Central memory CD8-positive, alpha-beta T cell (primary cell): ENCODE measurements around the gene ADORA2A.
A peak's percentile ranks its signal among the peaks of the same experiment; 100 is the strongest.

Experiments used
- ATAC-seq: fragments of 150-1000 bp; cut with Tn5 transposase; replicated peaks from 2 replicates; pipeline ENCODE4 v1.10.0; 2022; ENCODE audit warnings: mild to moderate bottlenecking, moderate FRiP score, moderate number of reproducible peaks; ENCODE audit not compliant: poor library complexity, severe bottlenecking; ENCODE audit errors: extremely low read depth
- DNase-seq, 2 donors: peaks; one replicate each; pipeline ENCODE4 v3.0.0; 2021; ENCODE audit warnings: low spot score in 2 of 2
- H3K27ac Mint-ChIP-seq: one replicate; pipeline ENCODE4 v1.8.0; 2022; ENCODE audit warnings: low read depth, mild to moderate bottlenecking, moderate library complexity, mixed read lengths
- H3K27me3 Mint-ChIP-seq: one replicate; pipeline ENCODE4 v1.8.0; 2022; ENCODE audit warnings: mixed read lengths
- H3K36me3 Mint-ChIP-seq: one replicate; pipeline ENCODE4 v1.8.0; 2022; ENCODE audit warnings: mild to moderate bottlenecking, moderate library complexity, mixed read lengths; ENCODE audit not compliant: insufficient read depth
- H3K4me1 Mint-ChIP-seq: one replicate; pipeline ENCODE4 v1.8.0; 2022; ENCODE audit warnings: mixed read lengths
- H3K4me3 Mint-ChIP-seq: one replicate; pipeline ENCODE4 v1.8.0; 2022; ENCODE audit warnings: mild to moderate bottlenecking, moderate library complexity, mixed read lengths
- H3K9me3 Mint-ChIP-seq: one replicate; pipeline ENCODE4 v1.8.0; 2022; ENCODE audit warnings: mixed read lengths

The ADORA2A gene

DNA sequence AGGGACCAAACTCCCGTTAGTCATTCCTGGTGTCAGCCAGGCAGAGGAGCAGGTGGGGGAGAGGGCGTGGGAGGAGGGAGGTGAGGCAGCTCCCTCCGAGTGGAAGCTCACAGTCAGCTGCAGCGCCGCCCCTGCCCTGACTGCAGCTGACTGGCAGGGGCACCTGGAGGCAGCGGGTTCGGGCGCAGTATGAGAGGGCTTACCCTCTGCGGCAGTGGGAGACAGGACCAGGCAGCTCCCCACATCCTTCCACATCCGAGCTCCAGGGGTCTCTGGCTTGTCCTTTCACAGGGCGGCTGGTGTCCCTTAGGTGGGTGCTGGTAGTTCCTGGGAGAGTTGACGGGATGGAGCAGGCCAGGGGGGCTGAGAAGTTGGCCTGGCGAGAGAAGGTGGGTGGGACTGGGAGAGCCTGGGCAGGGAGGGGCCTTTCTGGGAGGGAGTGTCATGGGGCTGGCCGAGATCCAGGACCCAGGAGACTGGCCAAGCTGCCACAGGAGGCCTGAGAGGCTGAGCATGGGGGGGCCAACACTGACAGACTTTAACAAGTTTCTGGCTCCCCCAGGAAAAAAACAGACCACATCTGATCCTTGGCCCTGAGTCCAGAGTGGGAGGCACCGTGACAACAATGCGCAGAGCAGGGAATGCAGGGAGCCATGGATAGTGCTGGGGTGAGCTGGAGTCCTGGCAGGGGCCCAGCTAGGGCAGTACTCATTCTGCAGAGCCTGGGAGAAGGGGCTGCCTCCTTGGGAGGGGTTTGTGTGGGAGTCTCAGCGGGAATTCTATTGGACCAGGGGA lies 4.9 kb downstream of the ADORA2A start:
- no peak for DNase-seq
- peaks cover 76% of the 10 kb centered on the region for H3K4me1 Mint-ChIP-seq
- peaks cover 25% of the 10 kb centered on the region for H3K36me3 Mint-ChIP-seq
- peak overlapping the region; percentile 44 for H3K27ac Mint-ChIP-seq
- no peaks in the 10 kb centered on the region for H3K27me3 Mint-ChIP-seq
- H3K4me3 Mint-ChIP-seq: peak overlapping the region; percentile 48
- no peak for ATAC-seq
- no peaks in the 10 kb centered on the region for H3K9me3 Mint-ChIP-seq

DNA sequence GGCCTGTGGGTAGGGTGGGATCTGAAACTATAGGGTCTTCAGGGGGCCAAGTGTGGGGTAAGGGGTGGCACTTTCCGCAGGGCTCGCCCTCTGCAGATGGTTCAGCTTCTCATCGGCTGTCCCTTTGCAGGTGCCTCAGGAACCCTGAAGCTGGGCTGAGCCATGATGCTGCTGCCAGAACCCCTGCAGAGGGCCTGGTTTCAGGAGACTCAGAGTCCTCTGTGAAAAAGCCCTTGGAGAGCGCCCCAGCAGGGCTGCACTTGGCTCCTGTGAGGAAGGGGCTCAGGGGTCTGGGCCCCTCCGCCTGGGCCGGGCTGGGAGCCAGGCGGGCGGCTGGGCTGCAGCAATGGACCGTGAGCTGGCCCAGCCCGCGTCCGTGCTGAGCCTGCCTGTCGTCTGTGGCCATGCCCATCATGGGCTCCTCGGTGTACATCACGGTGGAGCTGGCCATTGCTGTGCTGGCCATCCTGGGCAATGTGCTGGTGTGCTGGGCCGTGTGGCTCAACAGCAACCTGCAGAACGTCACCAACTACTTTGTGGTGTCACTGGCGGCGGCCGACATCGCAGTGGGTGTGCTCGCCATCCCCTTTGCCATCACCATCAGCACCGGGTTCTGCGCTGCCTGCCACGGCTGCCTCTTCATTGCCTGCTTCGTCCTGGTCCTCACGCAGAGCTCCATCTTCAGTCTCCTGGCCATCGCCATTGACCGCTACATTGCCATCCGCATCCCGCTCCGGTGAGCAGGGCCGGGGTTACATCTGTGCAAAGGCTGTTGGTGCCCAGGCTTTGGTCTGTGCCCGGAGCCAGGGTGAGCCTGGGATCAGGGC lies 5.8 kb downstream of the ADORA2A start:
- no peak for DNase-seq
- no peak for ATAC-seq
- peak overlapping the region; percentile 64 for H3K4me3 Mint-ChIP-seq
- no peaks in the 10 kb centered on the region for H3K9me3 Mint-ChIP-seq
- no peaks in the 10 kb centered on the region for H3K27me3 Mint-ChIP-seq
- peak overlapping the region; percentile 44 for H3K27ac Mint-ChIP-seq
- peaks cover 21% of the 10 kb centered on the region for H3K36me3 Mint-ChIP-seq
- peaks cover 79% of the 10 kb centered on the region for H3K4me1 Mint-ChIP-seq

GRCh38 chr22:24433828-24434470 lies 6.5 kb downstream of the ADORA2A start:
- peaks cover 76% of the 10 kb centered on the region for H3K4me1 Mint-ChIP-seq
- DNase-seq (no peak), ATAC-seq (peak; percentile 53)
- H3K36me3 Mint-ChIP-seq: peaks cover 21% of the 10 kb centered on the region
- no peaks in the 10 kb centered on the region for H3K9me3 Mint-ChIP-seq
- peak overlapping the region; percentile 93 for H3K27ac Mint-ChIP-seq
- H3K4me3 Mint-ChIP-seq: peak overlapping the region; percentile 64
- H3K27me3 Mint-ChIP-seq: no peaks in the 10 kb centered on the region

DNA sequence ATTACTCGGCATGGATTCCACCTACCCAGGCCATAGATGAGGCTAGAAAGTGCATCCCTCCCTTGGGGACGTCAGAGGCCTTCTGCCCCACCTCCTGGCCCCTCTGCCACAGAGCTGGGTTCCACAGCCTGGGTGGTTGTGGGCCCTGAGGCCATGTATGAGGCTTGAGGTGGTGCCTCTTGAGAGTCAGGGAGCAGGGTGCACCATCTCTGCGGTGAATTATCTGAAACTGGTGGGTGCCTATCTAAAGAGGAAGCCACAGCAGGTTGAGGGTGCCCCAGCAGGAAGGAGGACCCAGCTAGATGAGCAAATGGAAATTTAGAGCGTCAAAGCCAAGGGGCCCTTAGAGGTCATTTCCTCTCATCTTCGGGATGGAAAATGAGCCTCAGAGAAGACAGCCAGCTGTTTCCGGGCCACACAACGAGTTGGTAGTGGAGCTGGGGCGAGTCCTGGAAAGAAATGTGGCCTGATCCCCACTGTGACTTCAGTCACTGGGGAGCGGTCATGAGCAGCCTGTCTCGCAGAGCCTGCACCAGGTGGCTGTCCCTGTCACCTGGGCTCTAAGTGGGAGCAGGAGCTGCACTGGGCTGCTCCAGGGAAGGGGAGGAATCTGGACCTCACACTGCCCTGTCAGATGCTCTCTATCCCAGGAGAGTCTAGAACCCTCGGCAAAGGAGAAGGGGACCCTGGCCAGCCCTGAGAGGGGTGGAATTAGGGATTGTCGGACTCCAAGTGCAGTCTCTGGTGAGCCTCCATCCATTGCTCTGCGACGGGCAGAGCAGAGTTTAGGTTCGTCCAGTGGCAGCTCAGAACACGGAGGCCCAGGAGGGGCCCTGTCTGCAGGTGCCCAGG lies 7.3 kb downstream of the ADORA2A start:
- peak overlapping the region; percentile 93 for H3K27ac Mint-ChIP-seq
- peak; percentile 94 for ATAC-seq
- H3K9me3 Mint-ChIP-seq: no peaks in the 10 kb centered on the region
- peaks cover 26% of the 10 kb centered on the region for H3K36me3 Mint-ChIP-seq
- peak; percentile 57 to 81 for DNase-seq
- H3K27me3 Mint-ChIP-seq: no peaks in the 10 kb centered on the region
- H3K4me3 Mint-ChIP-seq: peak overlapping the region; percentile 64
- peaks cover 69% of the 10 kb centered on the region for H3K4me1 Mint-ChIP-seq

DNA sequence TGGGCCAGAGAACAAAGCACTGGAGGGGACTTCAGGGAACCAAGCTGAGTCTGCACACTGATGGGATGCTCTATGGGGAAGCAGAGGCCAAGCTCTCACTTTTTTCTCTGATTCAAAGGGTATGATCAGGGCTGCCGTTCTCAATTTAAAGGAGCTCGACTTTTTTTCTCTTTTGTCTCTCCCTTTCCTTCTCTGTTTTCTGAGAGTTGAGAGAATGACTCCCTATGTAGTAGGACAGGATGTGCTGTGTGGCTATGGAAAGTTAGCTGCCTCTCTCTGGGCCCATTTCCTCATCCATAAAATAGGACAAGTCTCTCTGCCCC lies 7.9 kb downstream of the ADORA2A start:
- Mint-ChIP-seq H3K4me3 (peak overlapping the region; percentile 64), H3K36me3 (peaks cover 27% of the 10 kb centered on the region), H3K27me3 (no peaks in the 10 kb centered on the region), H3K9me3 (no peaks in the 10 kb centered on the region), H3K4me1 (peaks cover 69% of the 10 kb centered on the region), H3K27ac (peak overlapping the region; percentile 93)
- ATAC-seq: no peak
- DNase-seq: no peak

DNA sequence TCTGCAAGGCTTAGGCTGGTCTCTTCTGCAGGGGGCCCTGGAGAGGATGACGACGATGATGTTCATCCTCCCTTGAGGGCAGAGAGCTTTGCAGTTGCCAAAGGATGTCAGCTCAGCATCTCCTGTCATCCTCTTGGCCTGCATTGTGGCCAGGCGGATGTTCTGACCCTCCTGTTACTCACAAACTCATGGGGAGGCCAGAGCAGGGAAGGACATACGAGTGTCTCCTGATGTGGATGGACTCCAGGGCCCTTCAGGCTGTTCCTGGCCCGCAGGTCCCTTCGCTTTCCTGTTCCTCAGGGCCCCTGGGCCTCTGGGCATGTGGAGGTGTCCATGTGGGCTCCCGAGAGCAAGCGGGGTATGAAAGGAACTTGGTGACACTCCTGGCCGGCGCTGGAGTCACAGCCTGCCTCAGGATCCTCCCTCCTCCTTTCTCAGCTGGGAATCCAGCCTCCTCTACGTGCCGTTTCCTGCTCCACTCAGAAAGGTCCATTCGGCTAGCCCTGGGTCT lies 8.5 kb downstream of the ADORA2A start:
- no peak for ATAC-seq
- Mint-ChIP-seq H3K4me1 (peaks cover 75% of the 10 kb centered on the region), H3K9me3 (no peaks in the 10 kb centered on the region), H3K4me3 (peak overlapping the region; percentile 64), H3K27ac (peak overlapping the region; percentile 93), H3K27me3 (no peaks in the 10 kb centered on the region), H3K36me3 (peaks cover 30% of the 10 kb centered on the region)
- DNase-seq: no peak

GRCh38 chr22:24436553-24436952 lies 9.2 kb downstream of the ADORA2A start:
- peaks cover 30% of the 10 kb centered on the region for H3K36me3 Mint-ChIP-seq
- ATAC-seq: no peak
- no peak overlapping the region for H3K4me3 Mint-ChIP-seq
- DNase-seq: no peak
- H3K9me3 Mint-ChIP-seq: no peaks in the 10 kb centered on the region
- H3K27ac Mint-ChIP-seq: peak overlapping the region; percentile 93
- peaks cover 72% of the 10 kb centered on the region for H3K4me1 Mint-ChIP-seq
- no peaks in the 10 kb centered on the region for H3K27me3 Mint-ChIP-seq

DNA sequence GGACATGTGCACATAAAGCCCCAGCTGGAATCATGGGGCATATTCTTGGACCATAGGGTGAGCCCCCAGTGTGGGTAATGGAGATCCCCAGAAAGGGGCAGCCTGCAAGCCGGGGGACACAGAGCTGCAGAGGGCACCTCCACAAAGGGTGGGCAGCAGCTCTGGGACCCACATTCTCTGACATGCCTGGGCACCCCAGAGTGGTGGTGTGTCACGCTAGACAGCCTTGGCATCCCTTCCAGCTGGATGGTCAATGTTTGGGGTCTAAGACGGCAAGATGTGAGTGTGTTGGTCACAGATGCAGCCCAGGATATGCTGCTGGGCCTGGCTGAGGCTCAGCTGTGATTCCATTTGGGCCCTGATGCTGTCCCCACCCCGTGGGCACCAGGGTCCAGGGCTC lies 9.7 kb downstream of the ADORA2A start:
- H3K4me3 Mint-ChIP-seq: no peak overlapping the region
- H3K36me3 Mint-ChIP-seq: peaks cover 33% of the 10 kb centered on the region
- no peaks in the 10 kb centered on the region for H3K9me3 Mint-ChIP-seq
- ATAC-seq: no peak
- H3K4me1 Mint-ChIP-seq: peaks cover 67% of the 10 kb centered on the region
- DNase-seq: no peak
- peak overlapping the region; percentile 93 for H3K27ac Mint-ChIP-seq
- no peaks in the 10 kb centered on the region for H3K27me3 Mint-ChIP-seq

GRCh38 chr22:24437741-24438328 lies 10.4 kb downstream of the ADORA2A start:
- Mint-ChIP-seq H3K36me3 (peaks cover 36% of the 10 kb centered on the region), H3K27ac (peak overlapping the region; percentile 58), H3K4me3 (peak overlapping the region; percentile 16), H3K4me1 (peaks cover 59% of the 10 kb centered on the region), H3K9me3 (no peaks in the 10 kb centered on the region), H3K27me3 (no peaks in the 10 kb centered on the region)
- DNase-seq (no peak), ATAC-seq (no peak)

DNA sequence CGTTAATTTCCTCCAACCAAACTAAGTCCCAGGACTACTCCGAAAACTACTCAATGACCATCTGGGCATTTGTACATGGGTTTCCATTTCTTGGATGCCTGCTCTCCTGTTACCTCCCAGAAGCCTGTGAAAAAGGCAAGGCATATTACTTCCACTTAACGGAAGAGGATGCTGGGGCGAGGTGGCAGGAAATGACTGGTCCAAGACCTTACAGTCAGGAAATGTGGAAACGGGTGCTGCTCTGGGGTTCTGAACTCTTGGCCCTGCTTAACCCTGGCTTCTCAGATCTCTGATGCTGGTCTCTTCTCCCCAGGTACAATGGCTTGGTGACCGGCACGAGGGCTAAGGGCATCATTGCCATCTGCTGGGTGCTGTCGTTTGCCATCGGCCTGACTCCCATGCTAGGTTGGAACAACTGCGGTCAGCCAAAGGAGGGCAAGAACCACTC lies 12.9 kb downstream of the ADORA2A start:
- Mint-ChIP-seq H3K36me3 (peaks cover 30% of the 10 kb centered on the region), H3K27me3 (no peaks in the 10 kb centered on the region), H3K27ac (peak overlapping the region; percentile 74), H3K9me3 (no peaks in the 10 kb centered on the region), H3K4me1 (peaks cover 50% of the 10 kb centered on the region), H3K4me3 (no peak overlapping the region)
- DNase-seq: no peak
- no peak for ATAC-seq

- Mint-ChIP-seq H3K9me3 (no peaks in the 10 kb centered on the region), H3K4me3 (no peak overlapping the region), H3K27ac (peak overlapping the region; percentile 74), H3K36me3 (peaks cover 27% of the 10 kb centered on the region), H3K4me1 (peaks cover 44% of the 10 kb centered on the region), H3K27me3 (no peaks in the 10 kb centered on the region)
- DNase-seq (no peak), ATAC-seq (no peak)
Measured at GRCh38 chr22:24440718-24441405, 13.5 kb downstream of the ADORA2A start.
